Mesangial cell (primary cell): Measurements from ENCODE around the gene ESRP2. TPM values are rescaled to one million over a fixed set of nuclear protein-coding genes. Genes with fewer than 3 reads are reported as not detected.

Experiments
- total RNA-seq: library from RNA; depleted of rRNA; stranded (reverse); fragments of >200 nt; gene quantifications from 2 replicates; pipeline ENCODE4 v1.2.3, GENCODE V29; 2015

The ESRP2 gene
- total RNA-seq: 6.2 and 9.0 TPM in 2 replicates

DNA sequence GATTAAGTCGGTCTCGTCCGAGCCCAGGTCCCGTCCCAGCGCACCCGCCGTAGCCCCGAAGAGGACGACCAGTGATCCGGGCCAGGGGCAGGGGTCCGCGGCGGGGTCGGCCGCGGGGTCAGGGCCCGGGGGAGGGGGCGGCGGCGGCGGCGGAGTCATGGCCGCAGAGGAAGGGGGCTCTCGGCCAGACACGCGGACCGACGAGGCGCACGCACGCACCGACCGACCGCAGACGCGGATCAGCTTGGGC is at the start of gene ESRP2:
Gene ESRP2 (minus strand): TSS at position 241 of the 250 bp plus-strand sequence. CDS start 82 bp downstream, at position 159.

GRCh38 chr16:68264128-68265077 is 28.5 kb upstream of the ESRP2 start, which contains the start of gene SLC7A6:
TSS of gene SLC7A6 (plus strand) at chr16:68264526. CDS start at chr16:68274727, 10,201 bp downstream.

DNA sequence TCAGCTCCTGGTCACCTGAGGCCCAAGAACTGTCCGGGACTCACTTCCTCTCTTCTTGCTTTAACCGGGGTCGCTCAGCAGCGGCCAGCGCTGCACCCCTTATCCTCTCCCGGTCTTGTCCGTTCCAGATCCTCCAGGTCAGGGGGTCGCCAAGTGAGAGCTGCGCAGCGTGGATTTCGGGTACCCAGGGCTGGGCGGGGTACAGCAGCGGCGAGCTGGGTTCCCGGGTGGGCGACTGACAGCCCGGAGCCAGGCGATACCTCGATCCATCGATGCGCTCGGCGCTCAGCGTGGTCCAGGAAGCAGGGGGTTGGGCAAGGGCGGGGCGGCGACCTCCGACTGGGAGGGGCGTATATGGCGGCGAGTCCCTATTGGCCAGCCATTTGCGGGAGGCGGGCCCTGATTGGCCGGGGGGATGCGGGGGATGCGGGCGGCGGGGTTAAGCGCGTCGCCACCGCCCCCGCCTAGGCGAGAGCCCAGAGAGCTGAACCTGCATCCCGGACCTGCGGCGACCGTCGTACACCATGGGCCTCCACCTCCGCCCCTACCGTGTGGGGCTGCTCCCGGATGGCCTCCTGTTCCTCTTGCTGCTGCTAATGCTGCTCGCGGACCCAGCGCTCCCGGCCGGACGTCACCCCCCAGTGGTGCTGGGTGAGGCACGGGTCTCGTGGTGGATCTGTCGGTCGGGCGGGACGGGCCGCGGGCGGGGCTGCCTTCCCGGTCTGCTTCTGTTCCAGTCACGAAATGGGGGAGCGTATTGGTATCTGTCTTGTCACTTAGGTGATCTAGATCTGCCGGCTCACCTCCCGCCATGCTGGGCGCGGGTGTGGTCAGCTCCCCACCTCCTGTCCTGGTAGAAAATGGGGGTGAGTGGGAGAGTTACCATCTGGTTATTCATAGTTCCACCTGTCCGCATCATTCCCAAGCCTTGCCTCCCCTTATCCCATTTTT is 9.3 kb upstream of the ESRP2 start, which contains the start of gene PLA2G15:
Gene PLA2G15 (plus strand): TSS at position 471 of the 951 bp plus-strand sequence. CDS start 54 bp downstream, at position 525.

Other genes with a start within 250 kb of the ESRP2 start
- gene DPEP2, start 236.6 kb downstream of the ESRP2 start, total RNA-seq: not detected in 2 replicates
- gene DPEP2NB, start 220.2 kb downstream of the ESRP2 start, total RNA-seq: not detected in 2 replicates
- 10.6 and 11.2 TPM in 2 replicates for gene DDX28, start 212.9 kb downstream of the ESRP2 start, total RNA-seq
- 17.7 and 22.5 TPM in 2 replicates for gene DUS2, start 212.8 kb downstream of the ESRP2 start, total RNA-seq
- 15.2 and 16.5 TPM in 2 replicates for gene NFATC3, start 150.8 kb downstream of the ESRP2 start, total RNA-seq
- gene PLA2G15, start 9.2 kb upstream of the ESRP2 start, total RNA-seq: 20.9 and 38.4 TPM in 2 replicates
- gene SLC7A6, start 28.4 kb upstream of the ESRP2 start, total RNA-seq: 14.2 and 21.0 TPM in 2 replicates
- gene SLC7A6OS, start 74.8 kb upstream of the ESRP2 start, total RNA-seq: 7.4 and 7.7 TPM in 2 replicates
- gene PRMT7, start 74.9 kb upstream of the ESRP2 start, total RNA-seq: 31.1 and 40.1 TPM in 2 replicates
- gene SMPD3, start 212.4 kb upstream of the ESRP2 start, total RNA-seq: under 0.01 and 0.76 TPM in 2 replicates